ENCODE data around the gene CHDH.

CHDH gene

GRCh38 chr3:53792866-53793265 is 53.4 kb downstream of the CHDH start:
- TF ChIP-seq, protein P1, sequence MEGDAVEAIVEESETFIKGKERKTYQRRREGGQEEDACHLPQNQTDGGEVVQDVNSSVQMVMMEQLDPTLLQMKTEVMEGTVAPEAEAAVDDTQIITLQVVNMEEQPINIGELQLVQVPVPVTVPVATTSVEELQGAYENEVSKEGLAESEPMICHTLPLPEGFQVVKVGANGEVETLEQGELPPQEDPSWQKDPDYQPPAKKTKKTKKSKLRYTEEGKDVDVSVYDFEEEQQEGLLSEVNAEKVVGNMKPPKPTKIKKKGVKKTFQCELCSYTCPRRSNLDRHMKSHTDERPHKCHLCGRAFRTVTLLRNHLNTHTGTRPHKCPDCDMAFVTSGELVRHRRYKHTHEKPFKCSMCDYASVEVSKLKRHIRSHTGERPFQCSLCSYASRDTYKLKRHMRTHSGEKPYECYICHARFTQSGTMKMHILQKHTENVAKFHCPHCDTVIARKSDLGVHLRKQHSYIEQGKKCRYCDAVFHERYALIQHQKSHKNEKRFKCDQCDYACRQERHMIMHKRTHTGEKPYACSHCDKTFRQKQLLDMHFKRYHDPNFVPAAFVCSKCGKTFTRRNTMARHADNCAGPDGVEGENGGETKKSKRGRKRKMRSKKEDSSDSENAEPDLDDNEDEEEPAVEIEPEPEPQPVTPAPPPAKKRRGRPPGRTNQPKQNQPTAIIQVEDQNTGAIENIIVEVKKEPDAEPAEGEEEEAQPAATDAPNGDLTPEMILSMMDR (IDR thresholded peaks at IDR 0.05; ENCODE audit: low read depth, low read length), result no peak
- DNase-seq (ENCODE audit: extremely low read depth, low read depth), result no peak

DNA sequence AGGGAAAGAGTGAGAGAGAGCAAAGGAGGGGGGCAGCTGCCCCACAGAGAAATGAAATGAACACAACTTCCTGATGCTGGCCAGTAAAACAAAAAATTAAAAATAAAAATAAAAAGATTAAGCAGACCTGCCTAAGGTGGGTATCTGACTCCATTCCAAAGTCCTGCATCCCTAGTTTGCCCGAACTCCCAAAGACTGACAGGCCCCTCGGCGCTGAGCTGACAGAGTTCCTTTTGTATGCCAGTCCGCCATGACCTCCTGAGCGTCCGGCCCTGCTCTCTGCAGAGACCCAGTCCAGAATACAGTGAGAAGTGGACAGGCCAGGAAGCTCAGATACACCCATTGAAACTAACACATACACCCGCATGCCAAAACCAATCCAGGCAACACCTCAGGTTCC is 54.9 kb downstream of the CHDH start:
- TF ChIP-seq, protein P1 (IDR thresholded peaks at IDR 0.05; ENCODE audit: low read depth, low read length), result no peak
- DNase-seq (ENCODE audit: extremely low read depth, low read depth), result no peak

DNA sequence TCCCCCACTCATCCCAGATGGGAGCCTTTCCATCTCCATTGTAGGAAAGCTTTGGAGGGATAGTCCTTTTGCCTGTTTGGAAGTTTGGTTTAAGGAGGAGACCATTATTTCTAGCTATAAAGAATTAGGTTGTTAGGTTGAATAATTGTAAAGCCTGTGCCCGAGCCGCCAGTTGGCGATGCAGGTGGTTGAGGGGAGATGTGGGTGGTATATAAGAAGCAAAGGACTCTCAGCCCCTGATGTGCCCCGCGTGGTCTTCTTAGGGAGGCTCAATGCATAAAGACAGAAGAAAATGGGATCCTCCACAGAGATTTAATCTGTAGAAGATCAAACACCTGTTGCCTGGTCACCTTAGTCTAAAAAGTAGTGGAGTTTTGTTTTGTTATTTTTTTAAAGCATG is 55.7 kb downstream of the CHDH start:
- TF ChIP-seq, protein P1 (IDR thresholded peaks at IDR 0.05; ENCODE audit: low read depth, low read length), result no peak
- DNase-seq (ENCODE audit: extremely low read depth, low read depth), result no peak

GRCh38 chr3:53789459-53789858 is 56.8 kb downstream of the CHDH start:
- TF ChIP-seq, protein P1 (IDR thresholded peaks at IDR 0.05; ENCODE audit: low read depth, low read length), result no peak
- DNase-seq (ENCODE audit: extremely low read depth, low read depth), result no peak

- DNase-seq (ENCODE audit: extremely low read depth, low read depth), result no peak
Measured at GRCh38 chr3:53788038-53788437, 58.2 kb downstream of the CHDH start.

GRCh38 chr3:53787016-53787415 is 59.2 kb downstream of the CHDH start:
- DNase-seq (ENCODE audit: extremely low read depth, low read depth), result no peak
- TF ChIP-seq, protein P1 (IDR thresholded peaks at IDR 0.05; ENCODE audit: low read depth, low read length), result no peak

More at GRCh38 chr3:53788038-53788437, 58.2 kb downstream of the CHDH start:
- TF ChIP-seq, protein P1 (IDR thresholded peaks at IDR 0.05; ENCODE audit: low read depth, low read length), result no peak

DNA sequence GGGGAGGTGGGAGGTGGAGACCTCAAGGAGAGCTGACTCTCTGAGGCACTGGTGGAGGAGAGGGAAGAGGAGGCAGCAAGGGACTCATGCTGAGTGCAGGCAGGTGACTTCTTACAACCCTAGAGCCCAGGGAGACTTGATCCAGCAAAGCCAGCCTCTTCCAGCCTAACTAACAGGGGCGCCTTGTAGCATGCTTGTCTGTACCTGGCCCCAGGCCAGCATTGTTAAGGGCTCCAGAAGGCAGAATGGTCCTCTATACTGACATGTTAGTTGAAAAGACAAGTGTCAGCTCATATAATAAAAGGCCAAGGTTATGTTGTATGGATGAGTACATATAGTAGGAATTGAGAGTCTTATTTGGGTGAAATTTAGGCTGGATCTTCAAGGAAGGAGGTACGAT is 65.4 kb downstream of the CHDH start:
- TF ChIP-seq, protein P1 (IDR thresholded peaks at IDR 0.05; ENCODE audit: low read depth, low read length), result no peak
- DNase-seq (ENCODE audit: extremely low read depth, low read depth), result no peak
